PFSK-1 (cell line): ENCODE data around the gene PHC1.

ENCODE experiments used
- FOXP2 ChIP-seq: optimal IDR thresholded peaks from 2 replicates; pipeline ENCODE3; 2011; ENCODE audit warnings: borderline replicate concordance, control low read depth, inconsistent platforms; ENCODE audit not compliant: insufficient read depth; ENCODE audit errors: extremely low read length, extremely low read depth
- POLR2AphosphoS5 ChIP-seq: IDR thresholded peaks from 2 replicates; pipeline ENCODE4 v1.6.1; 2012; ENCODE audit warnings: low read depth, mild to moderate bottlenecking, control low read depth, low read length, moderate library complexity
- SIN3A ChIP-seq: IDR thresholded peaks from 2 replicates; pipeline ENCODE4 v1.6.1; 2012; ENCODE audit warnings: mild to moderate bottlenecking, low read length, moderate library complexity, borderline replicate concordance; ENCODE audit not compliant: insufficient read depth
- TAF1 ChIP-seq: IDR thresholded peaks from 2 replicates; pipeline ENCODE4 v1.6.1; 2012; ENCODE audit warnings: low read length, control low read depth, borderline replicate concordance; ENCODE audit not compliant: insufficient read depth
- TF ChIP-seq, protein P1 (sequence below), 2 experiments: IDR thresholded peaks; 2 replicates each; pipeline versions ENCODE4 v1.6.1 to v1.8.0; 2011 to 2012; ENCODE audit warnings: low read depth in 2 of 2, low read length in 2 of 2, control low read depth in 1 of 2, inconsistent platforms in 1 of 2, mild to moderate bottlenecking in 1 of 2, moderate library complexity in 1 of 2; ENCODE audit not compliant: insufficient read depth in 1 of 2

The PHC1 gene

DNA sequence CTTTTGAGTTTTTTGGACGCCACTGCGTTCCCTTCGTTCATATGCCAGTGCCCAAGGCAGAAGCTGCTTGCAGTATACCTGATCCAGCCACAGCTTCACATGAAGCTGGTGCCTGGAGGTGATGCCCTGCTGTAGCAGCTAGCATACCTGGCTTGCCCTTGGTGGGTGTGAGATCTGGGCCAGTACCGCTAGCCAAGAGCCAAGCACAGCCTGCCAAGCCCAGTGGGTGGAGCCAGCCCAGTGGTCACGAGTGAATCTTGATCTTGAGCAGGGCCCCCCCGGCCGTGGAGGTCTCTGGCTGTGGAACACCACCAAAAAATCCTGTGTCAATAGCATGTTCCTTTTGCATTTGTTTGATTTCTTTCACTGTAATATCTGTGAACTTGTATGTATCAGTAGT is 42.5 kb downstream of the PHC1 start:
- TF ChIP-seq FOXP2 (no peak), POLR2AphosphoS5 (no peak), TAF1 (no peak)

DNA sequence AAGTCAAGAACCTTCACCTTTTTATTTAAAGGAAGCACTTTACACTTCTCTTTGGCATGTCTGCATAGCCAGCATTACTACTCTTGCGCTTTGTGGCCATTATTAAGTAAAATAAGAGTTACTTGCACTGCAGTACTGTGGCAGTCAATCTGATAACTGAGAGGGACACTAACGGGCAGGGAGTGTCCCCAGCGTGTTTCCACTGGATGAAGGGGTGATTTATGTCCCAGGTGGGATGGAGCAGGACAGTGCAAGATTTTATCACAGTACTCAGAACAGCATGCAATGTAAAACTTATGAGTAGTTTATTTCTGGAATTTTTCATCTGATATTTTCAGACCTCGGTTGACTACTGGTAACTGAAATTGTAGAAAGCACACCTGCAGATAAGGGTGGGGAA is 43.3 kb downstream of the PHC1 start:
- TF ChIP-seq TAF1, result no peak
- TF ChIP-seq SIN3A, result no peak
- TF ChIP-seq, protein P1, sequence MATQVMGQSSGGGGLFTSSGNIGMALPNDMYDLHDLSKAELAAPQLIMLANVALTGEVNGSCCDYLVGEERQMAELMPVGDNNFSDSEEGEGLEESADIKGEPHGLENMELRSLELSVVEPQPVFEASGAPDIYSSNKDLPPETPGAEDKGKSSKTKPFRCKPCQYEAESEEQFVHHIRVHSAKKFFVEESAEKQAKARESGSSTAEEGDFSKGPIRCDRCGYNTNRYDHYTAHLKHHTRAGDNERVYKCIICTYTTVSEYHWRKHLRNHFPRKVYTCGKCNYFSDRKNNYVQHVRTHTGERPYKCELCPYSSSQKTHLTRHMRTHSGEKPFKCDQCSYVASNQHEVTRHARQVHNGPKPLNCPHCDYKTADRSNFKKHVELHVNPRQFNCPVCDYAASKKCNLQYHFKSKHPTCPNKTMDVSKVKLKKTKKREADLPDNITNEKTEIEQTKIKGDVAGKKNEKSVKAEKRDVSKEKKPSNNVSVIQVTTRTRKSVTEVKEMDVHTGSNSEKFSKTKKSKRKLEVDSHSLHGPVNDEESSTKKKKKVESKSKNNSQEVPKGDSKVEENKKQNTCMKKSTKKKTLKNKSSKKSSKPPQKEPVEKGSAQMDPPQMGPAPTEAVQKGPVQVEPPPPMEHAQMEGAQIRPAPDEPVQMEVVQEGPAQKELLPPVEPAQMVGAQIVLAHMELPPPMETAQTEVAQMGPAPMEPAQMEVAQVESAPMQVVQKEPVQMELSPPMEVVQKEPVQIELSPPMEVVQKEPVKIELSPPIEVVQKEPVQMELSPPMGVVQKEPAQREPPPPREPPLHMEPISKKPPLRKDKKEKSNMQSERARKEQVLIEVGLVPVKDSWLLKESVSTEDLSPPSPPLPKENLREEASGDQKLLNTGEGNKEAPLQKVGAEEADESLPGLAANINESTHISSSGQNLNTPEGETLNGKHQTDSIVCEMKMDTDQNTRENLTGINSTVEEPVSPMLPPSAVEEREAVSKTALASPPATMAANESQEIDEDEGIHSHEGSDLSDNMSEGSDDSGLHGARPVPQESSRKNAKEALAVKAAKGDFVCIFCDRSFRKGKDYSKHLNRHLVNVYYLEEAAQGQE (IDR thresholded peaks at IDR 0.05; ENCODE audit: insufficient read depth in 1 of 2, low read depth in 2 of 2, low read length in 2 of 2), result no peak
- no peak for TF ChIP-seq FOXP2
- no peak for TF ChIP-seq POLR2AphosphoS5

DNA sequence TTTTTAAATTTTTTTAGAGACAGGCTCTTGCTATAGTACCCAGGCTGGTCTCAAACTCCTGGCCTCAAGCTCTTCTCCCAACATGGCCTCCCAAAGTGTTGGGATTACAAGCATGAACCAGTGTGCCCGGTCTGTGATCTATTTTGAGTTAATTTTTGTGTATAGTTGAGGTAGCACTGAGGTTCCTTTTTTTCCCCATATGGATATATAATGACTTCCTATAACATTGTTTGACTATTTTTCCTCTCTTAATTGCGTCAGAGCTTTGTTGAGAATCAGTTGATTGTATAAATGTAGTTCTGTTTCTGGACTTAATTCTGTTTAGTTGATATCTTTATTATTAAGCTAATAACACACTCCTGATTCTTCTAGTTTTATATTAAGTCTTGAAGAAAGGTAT is 43.8 kb downstream of the PHC1 start:
- TF ChIP-seq FOXP2 (no peak), TAF1 (no peak), POLR2AphosphoS5 (no peak), SIN3A (no peak)
- TF ChIP-seq, protein P1 (IDR thresholded peaks at IDR 0.05; ENCODE audit: insufficient read depth in 1 of 2, low read depth in 2 of 2, low read length in 2 of 2), result no peak

DNA sequence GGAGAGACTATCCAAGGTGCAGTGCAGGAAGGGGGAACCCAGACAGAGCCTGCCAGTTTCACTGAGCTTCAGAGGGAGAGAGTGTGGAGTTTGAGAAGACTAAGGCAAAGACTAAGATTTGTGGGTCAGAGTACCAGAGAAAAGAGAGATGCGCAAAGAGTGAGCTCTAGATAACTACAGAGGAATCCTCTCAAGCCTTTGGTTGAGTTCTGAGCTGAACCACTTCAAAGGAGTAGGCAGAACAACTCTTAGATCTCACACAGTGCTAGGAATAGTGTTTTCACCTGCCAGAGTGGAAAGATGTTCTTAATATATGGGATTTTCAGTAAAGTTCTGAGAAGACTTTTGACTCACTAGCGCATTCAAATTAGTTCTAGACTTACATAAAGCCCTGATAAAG is 45.9 kb downstream of the PHC1 start:
- TF ChIP-seq, protein P1 (IDR thresholded peaks at IDR 0.05; ENCODE audit: insufficient read depth in 1 of 2, low read depth in 2 of 2, low read length in 2 of 2), result no peak
- TF ChIP-seq POLR2AphosphoS5, result no peak
- no peak for TF ChIP-seq TAF1
- no peak for TF ChIP-seq SIN3A
- TF ChIP-seq FOXP2, result no peak

DNA sequence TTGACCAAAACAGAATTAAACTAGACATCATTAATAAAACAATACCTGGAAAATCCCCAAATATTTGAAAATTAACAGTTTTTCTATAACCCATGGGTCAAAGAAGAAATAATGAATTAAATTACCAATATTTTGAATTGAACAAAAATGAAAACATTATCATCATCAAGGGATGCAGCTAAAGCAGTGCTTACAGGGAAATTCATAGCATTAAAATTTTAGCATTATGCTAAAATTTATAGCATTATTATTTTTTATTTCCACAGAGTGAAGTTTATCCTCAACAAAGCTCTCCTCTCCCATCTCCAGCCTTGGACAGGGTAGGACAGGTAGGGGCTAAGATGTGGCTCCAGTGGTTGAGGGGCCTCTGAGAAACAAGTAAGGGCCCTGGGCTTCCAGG is 54.5 kb downstream of the PHC1 start:
- no peak for TF ChIP-seq TAF1
- TF ChIP-seq FOXP2, result no peak
- TF ChIP-seq SIN3A, result no peak
- TF ChIP-seq, protein P1 (IDR thresholded peaks at IDR 0.05; ENCODE audit: insufficient read depth in 1 of 2, low read depth in 2 of 2, low read length in 2 of 2), result no peak
- TF ChIP-seq POLR2AphosphoS5, result no peak

DNA sequence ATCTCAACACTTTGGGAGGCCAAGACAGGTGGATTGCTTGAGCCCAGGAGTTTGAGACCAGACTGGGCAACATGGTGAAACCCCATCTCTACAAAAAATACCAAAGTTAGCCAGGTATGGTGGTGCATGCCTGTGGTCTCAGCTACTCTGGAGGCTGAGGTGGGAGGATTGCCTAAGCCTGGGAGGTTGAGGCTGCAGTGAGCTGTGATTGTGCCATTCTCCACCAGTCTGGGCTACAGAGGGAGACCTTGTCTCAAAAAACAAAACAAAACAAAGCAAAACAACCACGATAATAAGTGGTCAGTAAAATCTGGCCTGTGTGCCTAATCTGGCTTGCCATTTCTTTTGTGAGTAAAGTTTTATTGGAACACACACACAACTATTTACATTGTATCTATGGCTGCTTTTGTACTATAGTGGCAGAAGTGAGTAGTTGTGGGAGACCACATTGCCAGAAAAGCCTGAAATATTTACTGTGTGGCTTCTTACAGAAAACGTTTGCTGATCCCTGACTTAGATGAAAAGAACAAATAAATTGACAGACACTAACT is 55.6 kb downstream of the PHC1 start:
- no peak for TF ChIP-seq POLR2AphosphoS5
- TF ChIP-seq SIN3A, result no peak
- TF ChIP-seq, protein P1 (IDR thresholded peaks at IDR 0.05; ENCODE audit: insufficient read depth in 1 of 2, low read depth in 2 of 2, low read length in 2 of 2), result no peak
